Adrenal gland (tissue), 12 donors: ENCODE data around the gene SDCCAG8. TPM values are rescaled to one million over a fixed set of nuclear protein-coding genes. Genes with fewer than 3 reads are reported as not detected.

Experiments used
- DNase-seq, 7 donors: peaks; one replicate each; pipeline ENCODE4 v3.0.0-alpha.2; 2019 to 2020
- H3K27ac ChIP-seq, 5 donors: fragments of 200-600 bp; sonication (generic) in 4 of 5; 1 replicate in 3 of 5; 2 replicates in 2 of 5; pipeline versions ENCODE4 v1.5.1 to v1.8.0; 2016 to 2020; ENCODE audit warnings: mild to moderate bottlenecking in 1 of 5
- H3K27me3 ChIP-seq: fragments of 200-600 bp; 2 replicates; pipeline ENCODE4 v1.8.0; 2021
- H3K36me3 ChIP-seq, 2 donors: fragments of 200-600 bp; replicated peaks in 1 of 2; 1 replicate in 1 of 2; 2 replicates in 1 of 2; pipeline versions ENCODE4 v1.5.1 to v1.8.0; 2018 to 2022
- H3K4me1 ChIP-seq, 2 donors: fragments of 200-600 bp; replicated peaks in 1 of 2; 1 replicate in 1 of 2; 2 replicates in 1 of 2; pipeline versions ENCODE4 v1.5.1 to v1.8.0; 2018 to 2021
- H3K4me3 ChIP-seq, 4 donors: fragments of 200-600 bp; sonication (generic) in 3 of 4; one replicate each; pipeline ENCODE4 v1.5.1; 2016 to 2018
- H3K9me3 ChIP-seq, 3 donors: fragments of 200-600 bp; sonication (generic) in 1 of 3; replicated peaks in 1 of 3; 1 replicate in 2 of 3; 2 replicates in 1 of 3; pipeline versions ENCODE4 v1.5.1 to v1.8.0; 2016 to 2021
- CTCF ChIP-seq, 6 experiments: fragments of 450-650 bp in 4 of 6; fragments of 200-600 bp in 2 of 6; sonication (generic) in 1 of 6; IDR thresholded peaks; 1 replicate in 5 of 6; 2 replicates in 1 of 6; pipeline versions ENCODE4 v1.5.1 to v1.8.0; 2016 to 2021; ENCODE audit warnings: antibody characterized with exemption in 6 of 6, mild to moderate bottlenecking in 2 of 6, moderate library complexity in 1 of 6
- POLR2A ChIP-seq, 2 donors: fragments of 450-650 bp; IDR thresholded peaks; one replicate each; pipeline ENCODE4 v1.6.1; 2017; ENCODE audit warnings: antibody characterized with exemption in 2 of 2, mild to moderate bottlenecking in 2 of 2, moderate library complexity in 1 of 2
- WGBS, 4 donors: extraction: QIAGEN DNeasy Blood & Tissue Kit in 2 of 4; methylation state at CpG; one replicate each; pipeline versions ENCODE4 v1.1.5 to v1.1.7; 2013 to 2017; 5-methylcytosine and 5-hydroxymethylcytosine counted together
- intact Hi-C, 2 donors: fragments of 100-400 bp; cut with DNase I; formaldehyde crosslinking; loops; one replicate each; pipeline versions ENCODE4 v1.14.1 to v1.15.0; 2022 to 2023
- polyA plus RNA-seq, 3 donors: library from polyadenylated mRNA; stranded (reverse); fragments of 200-250 nt in 2 of 3; fragments of 350-450 nt in 1 of 3; fragmentation: Illumina TruSeq in 1 of 3; extraction: RNeasy Lipid Tissue Mini Kit (QIAGEN cat#74804) in 1 of 3; gene quantifications; one replicate each; pipeline ENCODE4 v1.2.3, GENCODE V29; 2013 to 2014
- total RNA-seq, 9 donors: library from RNA; depleted of rRNA in 4 of 9; stranded (reverse); fragments of >200 nt in 4 of 9; fragments of 120-200 nt in 1 of 9; fragmentation: NEBNext Ultra II Directional in 1 of 9; extraction: Animal tissue kit (Norgen Biotek cat#: 25700) in 1 of 9; gene quantifications; one replicate each; pipeline versions ENCODE4 v1.1.0 to v1.2.4, GENCODE V29; 2013 to 2023
- donor health status: healthy with polysubstance abuse.
- donor health status: Bipolar disorder and iron deficiency.
- donor health status: DM: yes; HTN: yes; CAD: no.
- donor health status: DM: no; HTN: no; CAD: no.
- donor health status: DM: no; HTN: no; CAD: no.
- donor health status: DM: yes; HTN: yes; CAD: no.

Gene SDCCAG8
- total and polyA plus RNA-seq, 12 donors, result 22.5 to 60.9 (median 44.1) TPM

DNA sequence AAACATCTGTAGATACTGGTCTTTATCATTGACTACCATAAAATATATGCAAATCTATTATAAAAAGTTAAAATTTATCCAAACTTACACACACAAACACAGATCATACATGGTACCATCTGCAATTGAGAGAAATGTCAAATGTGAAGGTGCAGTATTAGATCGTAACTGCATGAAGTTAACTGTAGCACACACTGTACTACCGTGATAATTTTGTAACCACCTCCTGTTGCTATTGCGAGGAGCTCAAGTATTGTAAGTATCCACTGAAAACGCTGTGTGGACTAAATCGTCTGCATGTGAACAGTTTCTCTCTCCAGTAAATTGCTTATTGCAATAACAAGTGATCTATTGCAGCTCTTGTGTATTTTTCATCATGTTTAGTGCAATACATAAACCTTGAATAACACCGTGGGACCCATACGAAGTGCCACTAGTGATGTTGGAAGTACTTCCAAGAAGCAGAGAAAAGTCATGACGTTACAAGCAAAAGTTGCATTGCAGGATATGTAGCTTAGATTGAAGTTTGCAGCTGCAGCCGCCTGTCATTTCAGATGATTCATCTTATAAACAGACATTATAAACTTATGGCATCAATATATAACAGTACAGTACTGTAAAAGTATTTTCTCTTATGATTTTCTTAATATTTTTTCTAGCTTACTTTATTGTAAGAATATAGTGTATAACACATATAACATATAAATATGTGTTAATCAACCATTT, 172.9 kb downstream of the SDCCAG8 start:
- Histone ChIP-seq H3K9me3 (no peaks in the 10 kb centered on the region), H3K4me3 (no peak overlapping the region), H3K27me3 (no peaks in the 10 kb centered on the region), H3K4me1 (no peaks in the 10 kb centered on the region), H3K27ac (no peak overlapping the region), H3K36me3 (peaks cover 0 to 10% of the 10 kb centered on the region in 2 donors)
- intact Hi-C loops, result no loop called here
- TF ChIP-seq POLR2A (IDR thresholded peaks at IDR 0.05) (no peak), CTCF (IDR thresholded peaks at IDR 0.05) (no peak)
- WGBS, 4 donors, result 89 to 96% (median 95%) methylated on average over 9 of the region's 9 CpGs
- no peak for DNase-seq

DNA sequence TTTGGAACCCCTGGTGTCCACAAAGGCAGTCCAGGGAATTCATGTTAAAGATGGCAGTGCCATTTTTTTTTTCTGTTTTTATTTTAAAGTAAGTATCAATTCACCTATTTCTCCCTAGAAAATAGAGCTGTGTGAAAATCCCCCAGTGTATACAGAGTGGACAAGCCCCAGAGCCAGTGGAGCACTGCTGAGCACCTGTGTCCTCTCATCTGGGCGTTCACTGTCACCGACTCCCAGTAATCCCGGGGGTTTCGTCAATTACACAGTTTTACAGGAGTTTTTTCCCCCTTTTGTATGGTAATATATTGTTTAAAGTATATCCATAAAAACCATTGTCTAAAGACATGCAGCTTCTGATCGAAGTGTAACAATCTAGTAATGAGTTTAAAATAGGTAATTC, 175.8 kb downstream of the SDCCAG8 start:
- no peaks in the 10 kb centered on the region for H3K27me3 ChIP-seq
- WGBS, 4 donors, result 81 to 98% (median 90%) methylated on average over 5 of the region's 5 CpGs
- no peak overlapping the region for H3K4me3 ChIP-seq
- no peaks in the 10 kb centered on the region for H3K9me3 ChIP-seq
- H3K36me3 ChIP-seq, result peaks cover 0 to 8% of the 10 kb centered on the region in 2 donors
- H3K27ac ChIP-seq, result no peak overlapping the region
- TF ChIP-seq POLR2A (IDR thresholded peaks at IDR 0.05) (no peak), CTCF (IDR thresholded peaks at IDR 0.05) (no peak)
- no peak for DNase-seq
- intact Hi-C loops, result no loop called here
- no peaks in the 10 kb centered on the region for H3K4me1 ChIP-seq

GRCh38 chr1:243432136-243432535, 176.3 kb downstream of the SDCCAG8 start:
- Histone ChIP-seq H3K9me3 (no peaks in the 10 kb centered on the region), H3K36me3 (peaks cover 0 to 2% of the 10 kb centered on the region in 2 donors), H3K27ac (no peak overlapping the region), H3K27me3 (no peaks in the 10 kb centered on the region), H3K4me3 (no peak overlapping the region), H3K4me1 (no peaks in the 10 kb centered on the region)
- 72 to 94% (median 87%) methylated on average over 3 of the region's 3 CpGs for WGBS, 4 donors
- TF ChIP-seq CTCF (IDR thresholded peaks at IDR 0.05) (no peak), POLR2A (IDR thresholded peaks at IDR 0.05) (no peak)
- intact Hi-C loops, result no loop called here
- no peak for DNase-seq

DNA sequence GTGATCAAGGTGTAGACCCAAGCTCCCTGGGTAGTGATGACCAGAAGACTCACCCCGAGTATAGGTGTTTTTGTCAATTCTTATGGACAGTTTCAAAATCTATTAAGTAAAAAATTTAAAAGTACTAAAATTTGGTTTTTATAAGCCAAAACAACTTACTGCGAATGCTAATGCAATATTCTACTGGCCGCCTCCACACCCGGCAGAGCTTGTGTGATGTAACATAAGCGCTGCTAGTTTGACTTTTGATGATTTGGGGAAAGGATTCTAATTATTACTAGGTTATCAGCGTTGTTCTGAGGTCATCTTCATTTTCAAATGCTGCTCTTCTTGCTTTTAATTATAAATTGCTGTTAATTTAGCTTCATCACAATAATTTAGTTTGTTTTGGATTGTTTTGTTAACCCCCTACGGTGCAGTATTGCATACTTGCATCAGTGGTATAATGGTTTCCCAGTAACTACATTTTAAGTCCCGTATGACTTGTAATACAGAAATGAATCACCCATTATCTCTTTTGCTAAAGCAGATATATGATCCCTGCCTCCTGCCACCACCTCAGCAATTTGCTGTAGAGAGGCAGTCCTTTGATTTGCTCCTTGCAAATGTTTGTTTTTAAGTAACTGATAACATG, 178.0 kb downstream of the SDCCAG8 start:
- intact Hi-C loops, result no loop called here
- TF ChIP-seq POLR2A (IDR thresholded peaks at IDR 0.05), result no peak
- TF ChIP-seq CTCF (IDR thresholded peaks at IDR 0.05), result no peak
- Histone ChIP-seq H3K9me3 (no peaks in the 10 kb centered on the region), H3K4me1 (no peaks in the 10 kb centered on the region), H3K27me3 (no peaks in the 10 kb centered on the region), H3K4me3 (no peak overlapping the region), H3K36me3 (no peaks in the 10 kb centered on the region), H3K27ac (no peak overlapping the region)
- WGBS, 4 donors, result 84 to 91% (median 90%) methylated on average over 8 of the region's 8 CpGs
- no peak for DNase-seq
